GM19043 (cell line): ENCODE results near the gene NNMT.

Experiments used
- ATAC-seq: cut with Tn5 transposase; IDR thresholded peaks from one replicate; pipeline ENCODE4 v1.9.1; 2021; ENCODE audit warnings: low read depth; ENCODE audit not compliant: unreplicated experiment

Gene NNMT

GRCh38 chr11:114282488-114282887 is 13.7 kb upstream of the NNMT start:
- ATAC-seq = no peak

- ATAC-seq = no peak
Observed at GRCh38 chr11:114283422-114283821, 12.8 kb upstream of the NNMT start.

- no peak for ATAC-seq
Observed at GRCh38 chr11:114284021-114284420, 12.2 kb upstream of the NNMT start.

GRCh38 chr11:114284914-114285313 is 11.3 kb upstream of the NNMT start:
- ATAC-seq = no peak

- no peak for ATAC-seq
Observed at GRCh38 chr11:114285599-114285998, 10.6 kb upstream of the NNMT start.

- no peak for ATAC-seq
Observed at GRCh38 chr11:114286229-114286628, 10.0 kb upstream of the NNMT start.

- no peak for ATAC-seq
Observed at GRCh38 chr11:114287154-114287553, 9.0 kb upstream of the NNMT start.

GRCh38 chr11:114288136-114288535 is 8.1 kb upstream of the NNMT start:
- no peak for ATAC-seq

GRCh38 chr11:114289779-114290178 is 6.4 kb upstream of the NNMT start:
- ATAC-seq = no peak

- no peak for ATAC-seq
Observed at GRCh38 chr11:114290503-114291235, 5.5 kb upstream of the NNMT start.

- ATAC-seq = no peak
Observed at GRCh38 chr11:114291381-114291780, 4.8 kb upstream of the NNMT start.

GRCh38 chr11:114291842-114292680 is 4.1 kb upstream of the NNMT start:
- ATAC-seq = no peak

- ATAC-seq = no peak
Observed at GRCh38 chr11:114293201-114293711, 2.9 kb upstream of the NNMT start.

- ATAC-seq = no peak
Observed at GRCh38 chr11:114296605-114297372, 590 bp downstream of the NNMT start.

- no peak for ATAC-seq
Observed at GRCh38 chr11:114297806-114298709, 1.9 kb downstream of the NNMT start.

GRCh38 chr11:114298710-114299109 is 2.5 kb downstream of the NNMT start:
- ATAC-seq = no peak

GRCh38 chr11:114301088-114301487 is 4.9 kb downstream of the NNMT start:
- ATAC-seq = no peak

GRCh38 chr11:114301927-114302326 is 5.7 kb downstream of the NNMT start:
- ATAC-seq = no peak

- no peak for ATAC-seq
Observed at GRCh38 chr11:114302663-114303062, 6.5 kb downstream of the NNMT start.

GRCh38 chr11:114304065-114304464 is 7.9 kb downstream of the NNMT start:
- no peak for ATAC-seq
